Measurements from ENCODE around the gene MYO9A.
"Not testable (repeated sequence)": the region's sequence is repeated elsewhere in the genome, so short reads cannot be mapped to it uniquely, and the experiment has no call there.

MYO9A gene

GRCh38 chr15:72086920-72087648, 30.9 kb downstream of the MYO9A start:
- no peak for DNase-seq (ENCODE audit: extremely low read depth, low read depth)
- no peak for TF ChIP-seq CTCF (IDR thresholded peaks at IDR 0.05; ENCODE audit: low read depth, low read length)

GRCh38 chr15:72086010-72086697, 31.8 kb downstream of the MYO9A start:
- no peak for TF ChIP-seq CTCF (IDR thresholded peaks at IDR 0.05; ENCODE audit: low read depth, low read length)
- DNase-seq (ENCODE audit: extremely low read depth, low read depth): no peak

- DNase-seq (ENCODE audit: extremely low read depth, low read depth): no peak
- no peak for TF ChIP-seq CTCF (IDR thresholded peaks at IDR 0.05; ENCODE audit: low read depth, low read length)
Measured at GRCh38 chr15:72082176-72082575, 35.8 kb downstream of the MYO9A start.

GRCh38 chr15:72078887-72079286, 39.1 kb downstream of the MYO9A start:
- no peak for TF ChIP-seq CTCF (IDR thresholded peaks at IDR 0.05; ENCODE audit: low read depth, low read length)
- no peak for DNase-seq (ENCODE audit: extremely low read depth, low read depth)

GRCh38 chr15:72077950-72078349, 40.0 kb downstream of the MYO9A start:
- DNase-seq (ENCODE audit: extremely low read depth, low read depth): no peak
- no peak for TF ChIP-seq CTCF (IDR thresholded peaks at IDR 0.05; ENCODE audit: low read depth, low read length)

- DNase-seq (ENCODE audit: extremely low read depth, low read depth): no peak
- no peak for TF ChIP-seq CTCF (IDR thresholded peaks at IDR 0.05; ENCODE audit: low read depth, low read length)
Measured at GRCh38 chr15:72074335-72075060, 43.5 kb downstream of the MYO9A start.

- DNase-seq (ENCODE audit: extremely low read depth, low read depth): not testable (repeated sequence)
Measured at GRCh38 chr15:72071448-72071825, 46.5 kb downstream of the MYO9A start.
